Muscle layer of colon (tissue), 2 donors: ENCODE data around the gene FMR1.

Experiments used
- H3K27ac ChIP-seq: one replicate; pipeline ENCODE4 v1.7.0; 2013; ENCODE audit warnings: low read depth, mild to moderate bottlenecking, low read length, moderate library complexity
- H3K27me3 ChIP-seq, 2 donors: one replicate each; pipeline ENCODE4 v1.7.0; 2013; ENCODE audit warnings: low read length in 2 of 2, mild to moderate bottlenecking in 2 of 2; ENCODE audit not compliant: insufficient read depth in 2 of 2, control insufficient read depth in 1 of 2
- H3K36me3 ChIP-seq: one replicate; pipeline ENCODE4 v1.7.0; 2013; ENCODE audit warnings: mild to moderate bottlenecking, low read length; ENCODE audit not compliant: insufficient read depth
- H3K4me1 ChIP-seq: one replicate; pipeline ENCODE4 v1.7.0; 2013; ENCODE audit warnings: mild to moderate bottlenecking, low read length; ENCODE audit not compliant: insufficient read depth
- H3K4me3 ChIP-seq, 2 donors: one replicate each; pipeline ENCODE4 v1.7.0; 2013; ENCODE audit warnings: low read length in 2 of 2, low read depth in 1 of 2, mild to moderate bottlenecking in 1 of 2, moderate library complexity in 1 of 2
- H3K9ac ChIP-seq: one replicate; pipeline ENCODE4 v1.7.0; 2013; ENCODE audit warnings: low read length
- H3K9me3 ChIP-seq: one replicate; pipeline ENCODE4 v1.7.0; 2013; ENCODE audit warnings: mild to moderate bottlenecking, low read length
- donor health status: abdominal sarcoma.
- donor health status: Adenocarcinoma of cecum.

The FMR1 gene

GRCh38 chrX:147958291-147958690 is 46.6 kb downstream of the FMR1 start:
- no peaks in the 10 kb centered on the region for H3K36me3 ChIP-seq
- no peak overlapping the region for H3K4me3 ChIP-seq
- H3K9ac ChIP-seq, result no peak overlapping the region
- no peak overlapping the region for H3K27ac ChIP-seq
- no peaks in the 10 kb centered on the region for H3K4me1 ChIP-seq
- no peaks in the 10 kb centered on the region for H3K9me3 ChIP-seq
- no peaks in the 10 kb centered on the region for H3K27me3 ChIP-seq

- Histone ChIP-seq H3K4me3 (no peak overlapping the region), H3K9me3 (no peaks in the 10 kb centered on the region), H3K9ac (no peak overlapping the region), H3K36me3 (no peaks in the 10 kb centered on the region), H3K4me1 (no peaks in the 10 kb centered on the region), H3K27me3 (no peaks in the 10 kb centered on the region), H3K27ac (no peak overlapping the region)
Measured at GRCh38 chrX:147960722-147961121, 49.0 kb downstream of the FMR1 start.

- H3K4me3 ChIP-seq, result no peak overlapping the region
- H3K27me3 ChIP-seq, result no peaks in the 10 kb centered on the region
- no peaks in the 10 kb centered on the region for H3K4me1 ChIP-seq
- H3K9ac ChIP-seq, result no peak overlapping the region
- no peaks in the 10 kb centered on the region for H3K9me3 ChIP-seq
- no peak overlapping the region for H3K27ac ChIP-seq
- no peaks in the 10 kb centered on the region for H3K36me3 ChIP-seq
Measured at GRCh38 chrX:147962476-147962875, 50.8 kb downstream of the FMR1 start.

GRCh38 chrX:147978931-147979330 is 67.2 kb downstream of the FMR1 start:
- no peaks in the 10 kb centered on the region for H3K36me3 ChIP-seq

GRCh38 chrX:147981038-147981752 is 69.5 kb downstream of the FMR1 start, which contains the start of gene FMR1NB:
TSS of gene FMR1NB (plus strand) at chrX:147981337. CDS start at chrX:147981403, 66 bp downstream.
- Histone ChIP-seq H3K27me3 (no peaks in the 10 kb centered on the region), H3K27ac (no peak within 1 kb of the TSS), H3K4me1 (no peaks in the 10 kb centered on the region), H3K4me3 (no peak within 1 kb of the TSS), H3K36me3 (no peaks in the 10 kb centered on the region), H3K9ac (no peak within 1 kb of the TSS), H3K9me3 (no peaks in the 10 kb centered on the region)

More at GRCh38 chrX:147978931-147979330, 67.2 kb downstream of the FMR1 start:
- no peak overlapping the region for H3K27ac ChIP-seq
- no peaks in the 10 kb centered on the region for H3K4me1 ChIP-seq
- no peak overlapping the region for H3K4me3 ChIP-seq
- H3K9ac ChIP-seq, result no peak overlapping the region
- no peaks in the 10 kb centered on the region for H3K27me3 ChIP-seq
- H3K9me3 ChIP-seq, result no peaks in the 10 kb centered on the region
